ENCODE measurements around the gene DUSP8. TPM values are rescaled to one million over a fixed set of nuclear protein-coding genes. Genes with fewer than 3 reads are reported as not detected.

Gene DUSP8
- total RNA-seq, 2 donors from 2014 or later, result 4.7 to 7.0 TPM

DNA sequence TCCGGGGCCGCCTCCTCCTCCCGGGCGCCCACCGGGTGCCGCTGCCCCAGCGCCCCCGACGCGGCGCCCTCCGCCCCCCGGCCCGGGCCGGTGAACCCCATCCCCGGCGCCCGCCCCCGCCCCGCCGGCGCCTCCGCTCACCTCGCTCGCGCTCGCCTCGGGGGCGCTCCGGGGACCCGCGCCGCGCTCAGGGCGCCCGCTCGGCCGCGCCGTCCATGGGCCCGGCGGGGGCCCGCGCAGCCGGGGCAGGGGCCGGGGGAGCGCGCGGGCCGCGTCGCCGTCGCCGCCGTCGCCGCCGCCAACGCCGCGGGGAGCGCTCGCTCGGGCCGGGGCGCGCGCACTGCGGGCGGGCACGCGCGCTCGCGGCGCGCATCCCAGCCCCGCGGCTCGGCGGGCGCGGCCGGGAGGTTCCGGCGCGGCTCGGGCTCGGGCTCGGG is 293 bp downstream of the DUSP8 start:
- Mint-ChIP-seq H3K27me3 (ENCODE audit: insufficient read depth) (peaks cover 33% of the 10 kb centered on the region), H3K9me3 (no peaks in the 10 kb centered on the region), H3K36me3 (ENCODE audit: low read depth) (no peaks in the 10 kb centered on the region), H3K4me3 (peak overlapping the region; percentile 47), H3K27ac (no peak overlapping the region), H3K4me1 (peaks cover 20% of the 10 kb centered on the region)
- WGBS, 2 experiments (ENCODE audit: insufficient coverage in 1 of 2, insufficient read length in 1 of 2), result 0% methylated on average over 89 of the region's 91 CpGs; no CpG with 5 or more reads in 1 of the 2 experiments
- Histone ChIP-seq H3K9me3 (ENCODE audit: control insufficient read depth, low read length) (no peaks in the 10 kb centered on the region), H3K27me3 (ENCODE audit: control insufficient read depth, insufficient read depth, low read length, poor library complexity, severe bottlenecking) (peaks cover 48% of the 10 kb centered on the region), H3K36me3 (ENCODE audit: control insufficient read depth, insufficient read depth, low read length) (no peaks in the 10 kb centered on the region), H3K4me3 (ENCODE audit: low read length) (no peak overlapping the region), H3K4me1 (ENCODE audit: control insufficient read depth, insufficient read depth, low read length) (peaks cover 12% of the 10 kb centered on the region), H3K9ac (ENCODE audit: extremely low read depth, low read length, poor library complexity, severe bottlenecking) (no peak overlapping the region), H3K27ac (ENCODE audit: low read depth, low read length) (no peak overlapping the region)
- DNase-seq, result no peak
- TF ChIP-seq, protein P1, sequence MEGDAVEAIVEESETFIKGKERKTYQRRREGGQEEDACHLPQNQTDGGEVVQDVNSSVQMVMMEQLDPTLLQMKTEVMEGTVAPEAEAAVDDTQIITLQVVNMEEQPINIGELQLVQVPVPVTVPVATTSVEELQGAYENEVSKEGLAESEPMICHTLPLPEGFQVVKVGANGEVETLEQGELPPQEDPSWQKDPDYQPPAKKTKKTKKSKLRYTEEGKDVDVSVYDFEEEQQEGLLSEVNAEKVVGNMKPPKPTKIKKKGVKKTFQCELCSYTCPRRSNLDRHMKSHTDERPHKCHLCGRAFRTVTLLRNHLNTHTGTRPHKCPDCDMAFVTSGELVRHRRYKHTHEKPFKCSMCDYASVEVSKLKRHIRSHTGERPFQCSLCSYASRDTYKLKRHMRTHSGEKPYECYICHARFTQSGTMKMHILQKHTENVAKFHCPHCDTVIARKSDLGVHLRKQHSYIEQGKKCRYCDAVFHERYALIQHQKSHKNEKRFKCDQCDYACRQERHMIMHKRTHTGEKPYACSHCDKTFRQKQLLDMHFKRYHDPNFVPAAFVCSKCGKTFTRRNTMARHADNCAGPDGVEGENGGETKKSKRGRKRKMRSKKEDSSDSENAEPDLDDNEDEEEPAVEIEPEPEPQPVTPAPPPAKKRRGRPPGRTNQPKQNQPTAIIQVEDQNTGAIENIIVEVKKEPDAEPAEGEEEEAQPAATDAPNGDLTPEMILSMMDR (conservative IDR thresholded peaks at IDR 0.05), result no peak

DNA sequence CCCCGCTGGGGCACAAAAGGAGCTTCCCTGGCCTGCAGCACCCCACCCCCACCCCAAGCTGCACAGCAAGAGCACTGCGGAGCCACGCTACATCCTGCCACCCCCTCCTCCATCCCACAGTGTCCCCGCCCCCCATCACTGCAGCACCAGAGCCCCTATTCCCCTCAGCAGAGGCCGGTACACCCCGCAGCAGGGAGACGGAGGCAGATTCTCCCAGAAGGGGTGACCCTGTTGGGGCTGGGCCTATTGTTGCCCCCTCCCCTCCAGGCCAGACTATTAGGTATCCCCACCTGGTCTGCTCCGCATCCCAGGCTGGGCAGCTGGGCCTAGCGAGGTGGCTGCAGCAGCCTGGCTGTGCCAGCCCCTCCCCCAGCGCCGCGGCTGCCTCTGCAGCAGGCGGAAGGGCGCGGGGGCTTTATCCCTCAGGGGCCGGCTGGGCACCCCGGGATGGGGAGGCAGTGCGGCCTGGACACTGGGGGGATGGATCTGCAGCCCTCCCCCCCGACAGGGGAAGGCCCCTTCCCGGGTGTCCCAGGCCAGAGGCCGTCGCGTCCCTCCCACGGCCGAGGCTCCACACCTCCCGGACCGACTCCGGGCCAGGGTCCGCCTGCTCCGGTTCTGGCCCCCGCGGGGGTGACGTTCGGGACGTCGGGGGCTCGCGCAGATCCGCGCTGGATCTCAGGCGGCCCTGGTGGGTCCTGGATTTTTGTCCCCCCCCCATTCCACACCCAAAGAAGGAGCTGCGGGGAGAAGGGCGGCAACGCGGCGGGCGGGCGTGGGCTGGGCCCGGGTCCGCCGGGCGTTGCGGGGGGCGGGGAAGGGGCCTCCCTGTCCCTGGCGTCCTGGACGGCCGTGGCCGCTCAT is 943 bp downstream of the DUSP8 start:
- TF ChIP-seq, protein P1 (conservative IDR thresholded peaks at IDR 0.05), result no peak
- Mint-ChIP-seq H3K27ac (no peak overlapping the region), H3K9me3 (no peaks in the 10 kb centered on the region), H3K4me3 (peak overlapping the region; percentile 47), H3K36me3 (ENCODE audit: low read depth) (no peaks in the 10 kb centered on the region), H3K27me3 (ENCODE audit: insufficient read depth) (peaks cover 31% of the 10 kb centered on the region), H3K4me1 (peaks cover 20% of the 10 kb centered on the region)
- peak; percentile 83 for DNase-seq
- no peaks in the 10 kb centered on the region for H3K9me3 ChIP-seq (ENCODE audit: control insufficient read depth, low read length)
- no peak overlapping the region for H3K27ac ChIP-seq (ENCODE audit: low read depth, low read length)
- peak overlapping the region; percentile 25 for H3K9ac ChIP-seq (ENCODE audit: extremely low read depth, low read length, poor library complexity, severe bottlenecking)
- peak overlapping the region; percentile 70 for H3K4me3 ChIP-seq (ENCODE audit: low read length)
- WGBS, 2 experiments (ENCODE audit: insufficient coverage in 1 of 2, insufficient read length in 1 of 2), result 8 to 10% methylated on average over 3 to 57 of the region's 58 CpGs
- peaks cover 12% of the 10 kb centered on the region for H3K4me1 ChIP-seq (ENCODE audit: control insufficient read depth, insufficient read depth, low read length)
- peaks cover 48% of the 10 kb centered on the region for H3K27me3 ChIP-seq (ENCODE audit: control insufficient read depth, insufficient read depth, low read length, poor library complexity, severe bottlenecking)
- no peaks in the 10 kb centered on the region for H3K36me3 ChIP-seq (ENCODE audit: control insufficient read depth, insufficient read depth, low read length)

DNA sequence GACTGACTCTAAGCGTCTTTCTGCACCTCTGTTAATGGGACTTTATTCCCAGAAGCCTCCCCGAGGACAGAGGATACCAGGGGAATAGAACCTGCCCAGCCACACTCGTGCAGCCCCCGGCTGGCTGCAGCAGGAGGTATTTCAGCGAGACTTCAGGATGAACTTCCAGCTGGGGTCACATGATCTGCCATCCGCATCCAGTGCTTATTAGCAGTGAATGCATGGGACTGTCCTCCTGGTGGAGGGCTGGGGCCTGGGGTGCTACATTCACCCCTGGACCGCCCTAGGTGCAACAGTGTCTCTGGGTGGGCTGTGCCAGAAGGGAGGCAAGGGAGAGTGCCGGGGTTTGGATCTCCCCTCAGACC is 1.6 kb downstream of the DUSP8 start:
- Histone ChIP-seq H3K4me3 (ENCODE audit: low read length) (no peak overlapping the region), H3K4me1 (ENCODE audit: control insufficient read depth, insufficient read depth, low read length) (peaks cover 12% of the 10 kb centered on the region), H3K9ac (ENCODE audit: extremely low read depth, low read length, poor library complexity, severe bottlenecking) (no peak overlapping the region), H3K27me3 (ENCODE audit: control insufficient read depth, insufficient read depth, low read length, poor library complexity, severe bottlenecking) (peaks cover 42% of the 10 kb centered on the region), H3K27ac (ENCODE audit: low read depth, low read length) (no peak overlapping the region), H3K9me3 (ENCODE audit: control insufficient read depth, low read length) (no peaks in the 10 kb centered on the region), H3K36me3 (ENCODE audit: control insufficient read depth, insufficient read depth, low read length) (no peaks in the 10 kb centered on the region)
- no peak overlapping the region for H3K27ac Mint-ChIP-seq
- TF ChIP-seq, protein P1 (conservative IDR thresholded peaks at IDR 0.05), result no peak
- WGBS, 2 experiments (ENCODE audit: insufficient coverage in 1 of 2, insufficient read length in 1 of 2), result 75 to 78% methylated on average over 5 to 8 of the region's 8 CpGs
- H3K27me3 Mint-ChIP-seq (ENCODE audit: insufficient read depth), result peaks cover 26% of the 10 kb centered on the region
- peak overlapping the region; percentile 47 for H3K4me3 Mint-ChIP-seq
- DNase-seq, result peak; percentile 51
- H3K4me1 Mint-ChIP-seq, result peaks cover 20% of the 10 kb centered on the region
- H3K36me3 Mint-ChIP-seq (ENCODE audit: low read depth), result no peaks in the 10 kb centered on the region
- no peaks in the 10 kb centered on the region for H3K9me3 Mint-ChIP-seq
